Type B pancreatic cell (in vitro differentiated cells): Measurements from ENCODE around the gene RTL1. TPM values are rescaled to one million over a fixed set of nuclear protein-coding genes. Genes with fewer than 3 reads are reported as not detected.

Experiments
- DNase-seq: peaks from one replicate; pipeline ENCODE4 v3.0.0; 2021; ENCODE audit warnings: mixed read lengths; ENCODE audit not compliant: unreplicated experiment; ENCODE audit errors: extremely low spot score
- H3K27ac Mint-ChIP-seq: 2 replicates; pipeline ENCODE4 v1.8.0; 2021; ENCODE audit warnings: mild to moderate bottlenecking, mixed read lengths
- H3K27me3 Mint-ChIP-seq: 2 replicates; pipeline ENCODE4 v1.8.0; 2021; ENCODE audit warnings: mixed read lengths
- H3K36me3 Mint-ChIP-seq: 2 replicates; pipeline ENCODE4 v1.8.0; 2021; ENCODE audit warnings: mixed read lengths
- H3K4me1 Mint-ChIP-seq: one replicate; pipeline ENCODE4 v1.8.0; 2021; ENCODE audit warnings: mixed read lengths; ENCODE audit not compliant: unreplicated experiment
- H3K4me3 Mint-ChIP-seq: 2 replicates; pipeline ENCODE4 v1.8.0; 2021; ENCODE audit warnings: mild to moderate bottlenecking, mixed read lengths
- H3K9me3 Mint-ChIP-seq: 2 replicates; pipeline ENCODE4 v1.8.0; 2021; ENCODE audit warnings: mixed read lengths
- total RNA-seq: library from RNA; stranded (reverse); gene quantifications from 2 replicates; pipeline ENCODE4 v1.2.1, GENCODE V29; 2021; ENCODE audit warnings: low replicate concordance
- TF ChIP-seq, protein P1 (sequence below): fragments of 200-600 bp; sonication (generic); conservative IDR thresholded peaks from 2 replicates; pipeline ENCODE4 v1.5.0; 2021; ENCODE audit warnings: antibody characterized with exemption, mild to moderate bottlenecking

Gene RTL1
- total RNA-seq, 1 donor from 2014 or later: 1.5 TPM

- no peaks in the 10 kb centered on the region for H3K9me3 Mint-ChIP-seq
- peaks cover 11% of the 10 kb centered on the region for H3K27me3 Mint-ChIP-seq
- H3K36me3 Mint-ChIP-seq: no peaks in the 10 kb centered on the region
- no peak overlapping the region for H3K27ac Mint-ChIP-seq
- TF ChIP-seq, protein P1, sequence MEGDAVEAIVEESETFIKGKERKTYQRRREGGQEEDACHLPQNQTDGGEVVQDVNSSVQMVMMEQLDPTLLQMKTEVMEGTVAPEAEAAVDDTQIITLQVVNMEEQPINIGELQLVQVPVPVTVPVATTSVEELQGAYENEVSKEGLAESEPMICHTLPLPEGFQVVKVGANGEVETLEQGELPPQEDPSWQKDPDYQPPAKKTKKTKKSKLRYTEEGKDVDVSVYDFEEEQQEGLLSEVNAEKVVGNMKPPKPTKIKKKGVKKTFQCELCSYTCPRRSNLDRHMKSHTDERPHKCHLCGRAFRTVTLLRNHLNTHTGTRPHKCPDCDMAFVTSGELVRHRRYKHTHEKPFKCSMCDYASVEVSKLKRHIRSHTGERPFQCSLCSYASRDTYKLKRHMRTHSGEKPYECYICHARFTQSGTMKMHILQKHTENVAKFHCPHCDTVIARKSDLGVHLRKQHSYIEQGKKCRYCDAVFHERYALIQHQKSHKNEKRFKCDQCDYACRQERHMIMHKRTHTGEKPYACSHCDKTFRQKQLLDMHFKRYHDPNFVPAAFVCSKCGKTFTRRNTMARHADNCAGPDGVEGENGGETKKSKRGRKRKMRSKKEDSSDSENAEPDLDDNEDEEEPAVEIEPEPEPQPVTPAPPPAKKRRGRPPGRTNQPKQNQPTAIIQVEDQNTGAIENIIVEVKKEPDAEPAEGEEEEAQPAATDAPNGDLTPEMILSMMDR: no peak
- peak; percentile 62 for DNase-seq
- H3K4me1 Mint-ChIP-seq: peaks cover 30% of the 10 kb centered on the region
- no peak overlapping the region for H3K4me3 Mint-ChIP-seq
These were observed 11.7 kb downstream of the RTL1 start for GRCh38 chr14:100891501-100892445.

DNA sequence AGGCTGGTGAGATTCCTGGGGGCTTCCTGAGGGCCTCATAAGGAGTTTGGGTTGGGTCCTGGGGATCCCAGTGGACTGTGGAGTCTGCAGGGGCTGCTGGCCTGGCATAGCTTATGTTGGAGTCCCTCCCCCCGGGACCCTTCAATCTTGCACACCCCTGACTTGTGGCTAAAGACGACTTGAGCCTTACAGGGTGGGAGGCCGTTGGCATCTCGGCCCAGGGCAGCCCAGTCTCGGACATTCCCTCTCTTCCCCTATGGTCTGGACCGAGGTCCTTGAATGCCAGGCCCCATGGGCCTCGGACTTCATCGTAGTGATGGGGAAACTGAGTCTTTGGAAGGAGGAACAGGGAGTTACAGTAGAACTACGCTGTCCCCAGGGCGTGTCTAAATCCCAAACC is 12.5 kb downstream of the RTL1 start:
- peak; percentile 54 for DNase-seq
- TF ChIP-seq, protein P1: no peak
- Mint-ChIP-seq H3K27me3 (peaks cover 8% of the 10 kb centered on the region), H3K4me1 (peaks cover 28% of the 10 kb centered on the region), H3K4me3 (no peak overlapping the region), H3K36me3 (no peaks in the 10 kb centered on the region), H3K9me3 (no peaks in the 10 kb centered on the region), H3K27ac (no peak overlapping the region)

GRCh38 chr14:100890061-100890850 is 13.3 kb downstream of the RTL1 start:
- DNase-seq: peak; percentile 27
- Mint-ChIP-seq H3K4me1 (peaks cover 31% of the 10 kb centered on the region), H3K27ac (no peak overlapping the region), H3K9me3 (peaks cover 4% of the 10 kb centered on the region), H3K4me3 (no peak overlapping the region), H3K36me3 (no peaks in the 10 kb centered on the region), H3K27me3 (peaks cover 9% of the 10 kb centered on the region)
- TF ChIP-seq, protein P1: no peak

GRCh38 chr14:100889641-100890040 is 13.9 kb downstream of the RTL1 start:
- H3K9me3 Mint-ChIP-seq: peaks cover 4% of the 10 kb centered on the region
- peaks cover 7% of the 10 kb centered on the region for H3K27me3 Mint-ChIP-seq

GRCh38 chr14:100888789-100889315 is 14.7 kb downstream of the RTL1 start:
- no peak overlapping the region for H3K27ac Mint-ChIP-seq
- peaks cover 27% of the 10 kb centered on the region for H3K4me1 Mint-ChIP-seq
- TF ChIP-seq, protein P1: no peak
- no peak for DNase-seq
- H3K9me3 Mint-ChIP-seq: peaks cover 4% of the 10 kb centered on the region
- no peaks in the 10 kb centered on the region for H3K36me3 Mint-ChIP-seq
- H3K27me3 Mint-ChIP-seq: peaks cover 8% of the 10 kb centered on the region
- peak overlapping the region; percentile 20 for H3K4me3 Mint-ChIP-seq

More at GRCh38 chr14:100889641-100890040, 13.9 kb downstream of the RTL1 start:
- Mint-ChIP-seq H3K36me3 (no peaks in the 10 kb centered on the region), H3K27ac (no peak overlapping the region), H3K4me1 (peaks cover 27% of the 10 kb centered on the region), H3K4me3 (peak overlapping the region; percentile 46)
- TF ChIP-seq, protein P1: no peak
- peak; percentile 56 for DNase-seq
